NCI-H345 treated with DMSO at 0.1 percent for 48 hours (cell line): ENCODE data around the gene SLC24A4.

Source experiments
- DNase-seq: peaks from one replicate; lab custom pipeline; 2025; ENCODE audit not compliant: unreplicated experiment; lab: John Stamatoyannopoulos, UW

Gene SLC24A4

DNA sequence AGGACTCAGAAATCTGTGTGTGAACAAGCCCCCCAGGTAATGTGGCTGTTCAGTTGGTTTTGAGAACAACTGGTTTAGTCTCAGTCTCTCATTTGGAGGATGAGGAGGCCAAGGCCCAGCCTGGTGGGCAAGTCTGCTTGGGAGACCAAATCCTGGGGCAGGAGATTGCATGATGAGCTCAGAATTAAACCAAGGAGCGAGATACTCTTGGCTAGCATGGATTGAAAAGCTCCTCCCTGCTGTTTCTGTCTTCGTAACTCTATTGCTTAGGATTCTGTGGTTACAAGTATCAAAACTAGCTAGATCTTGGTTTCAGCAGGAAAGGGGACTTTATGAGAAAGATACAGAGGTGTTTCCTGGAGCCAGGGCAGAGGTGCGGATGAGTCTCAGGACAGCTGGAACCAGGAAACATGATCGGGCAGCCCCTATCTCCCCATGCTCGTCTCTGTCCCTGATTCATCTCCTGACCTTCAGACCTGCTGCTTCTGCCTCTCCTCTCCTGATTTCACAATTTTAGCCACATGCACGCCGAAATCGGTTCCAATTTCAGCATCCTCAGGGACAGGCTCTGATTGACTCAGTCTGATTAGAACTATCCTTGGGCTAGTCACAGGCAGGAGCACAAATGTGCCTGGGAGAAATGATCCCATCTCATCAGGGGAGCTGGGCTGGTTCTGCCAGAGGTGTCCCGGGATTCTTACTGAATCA, 150.4 kb downstream of the SLC24A4 start:
- no peak for DNase-seq

DNA sequence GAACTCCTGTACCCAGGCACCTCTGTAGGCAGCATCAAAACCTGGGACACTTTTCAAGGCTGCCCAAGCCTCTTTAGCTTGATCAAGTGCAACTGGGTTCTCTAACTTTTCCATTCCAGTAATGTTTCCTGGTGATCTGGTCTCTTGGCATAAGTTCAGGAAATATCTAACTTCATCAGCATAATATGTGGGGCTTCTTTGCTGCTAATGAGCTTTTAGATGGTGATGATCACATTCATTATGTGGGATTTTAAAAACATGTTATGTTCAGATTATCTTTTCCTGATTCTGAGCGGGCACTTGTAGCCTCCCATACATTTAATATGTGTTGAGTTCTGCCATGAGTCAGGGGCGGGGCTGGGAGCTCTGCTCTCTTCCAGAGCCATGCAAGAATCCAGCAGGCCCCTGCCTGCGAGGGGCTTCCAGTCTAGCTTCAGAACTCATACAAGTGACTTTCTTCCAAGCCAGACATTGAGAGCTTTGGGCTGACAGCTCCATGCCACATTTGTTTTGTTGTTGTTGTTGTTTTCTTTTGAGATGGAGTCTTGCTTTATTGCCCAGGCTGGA, 151.1 kb downstream of the SLC24A4 start:
- no peak for DNase-seq

DNA sequence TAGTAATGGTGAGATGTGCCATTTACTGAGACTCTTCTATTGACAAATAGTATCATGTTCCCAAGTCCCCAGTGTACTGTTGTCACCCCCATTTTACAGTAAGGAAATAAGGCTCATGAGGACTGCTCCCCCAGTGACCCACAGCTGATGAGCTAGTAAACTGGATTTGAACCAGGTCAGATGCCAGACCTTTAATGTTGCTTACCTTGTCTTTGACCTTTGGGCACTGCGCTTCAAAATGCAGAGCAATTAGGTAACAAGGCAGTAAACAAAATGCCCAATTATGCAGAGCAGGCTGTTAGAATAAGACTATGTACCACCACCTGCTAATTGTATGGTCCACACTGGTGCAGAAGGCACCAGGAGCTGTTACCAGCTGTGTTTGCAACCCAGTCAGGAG, 152.1 kb downstream of the SLC24A4 start:
- no peak for DNase-seq

- DNase-seq = no peak
Observed at GRCh38 chr14:92475451-92476187, 152.7 kb downstream of the SLC24A4 start.

DNA sequence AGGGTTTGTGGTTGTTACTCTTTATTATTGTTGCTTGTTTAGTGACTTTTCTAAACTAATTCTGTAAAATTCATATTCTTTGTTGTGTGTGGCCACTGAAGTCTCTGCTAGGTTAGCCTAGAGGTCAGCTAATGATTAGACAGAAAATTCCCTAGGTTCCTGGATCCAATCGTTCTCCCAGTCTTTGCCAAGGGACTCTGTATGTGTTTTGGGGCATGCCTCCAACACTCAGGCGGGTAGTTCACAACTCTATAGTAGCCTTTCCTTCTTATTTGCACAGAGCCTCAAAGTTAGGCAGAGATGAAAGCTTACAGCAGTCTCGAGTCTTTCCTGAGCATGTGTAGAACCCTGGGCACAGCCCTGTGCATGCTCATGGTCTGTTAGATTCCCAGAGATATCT, 157.9 kb downstream of the SLC24A4 start:
- DNase-seq = no peak

DNA sequence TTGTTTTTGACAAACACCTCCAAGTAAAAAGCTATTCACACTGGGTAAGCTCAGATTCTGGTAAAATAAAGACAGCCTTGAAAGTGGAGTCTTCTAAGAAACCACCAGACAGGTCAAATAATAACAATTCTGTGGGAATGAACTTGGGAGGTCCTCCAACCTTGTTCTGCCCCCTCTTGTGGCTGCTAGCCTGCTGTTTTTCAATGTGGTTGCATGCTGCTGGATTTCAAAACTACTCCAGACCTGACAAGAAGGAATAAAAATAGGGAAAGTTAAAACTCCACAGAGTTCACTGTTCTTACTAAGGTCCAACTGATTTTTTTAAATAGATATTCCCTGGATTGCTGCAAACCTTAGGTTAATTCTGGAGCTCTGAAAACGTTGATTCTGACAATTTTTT, 158.4 kb downstream of the SLC24A4 start:
- no peak for DNase-seq

DNA sequence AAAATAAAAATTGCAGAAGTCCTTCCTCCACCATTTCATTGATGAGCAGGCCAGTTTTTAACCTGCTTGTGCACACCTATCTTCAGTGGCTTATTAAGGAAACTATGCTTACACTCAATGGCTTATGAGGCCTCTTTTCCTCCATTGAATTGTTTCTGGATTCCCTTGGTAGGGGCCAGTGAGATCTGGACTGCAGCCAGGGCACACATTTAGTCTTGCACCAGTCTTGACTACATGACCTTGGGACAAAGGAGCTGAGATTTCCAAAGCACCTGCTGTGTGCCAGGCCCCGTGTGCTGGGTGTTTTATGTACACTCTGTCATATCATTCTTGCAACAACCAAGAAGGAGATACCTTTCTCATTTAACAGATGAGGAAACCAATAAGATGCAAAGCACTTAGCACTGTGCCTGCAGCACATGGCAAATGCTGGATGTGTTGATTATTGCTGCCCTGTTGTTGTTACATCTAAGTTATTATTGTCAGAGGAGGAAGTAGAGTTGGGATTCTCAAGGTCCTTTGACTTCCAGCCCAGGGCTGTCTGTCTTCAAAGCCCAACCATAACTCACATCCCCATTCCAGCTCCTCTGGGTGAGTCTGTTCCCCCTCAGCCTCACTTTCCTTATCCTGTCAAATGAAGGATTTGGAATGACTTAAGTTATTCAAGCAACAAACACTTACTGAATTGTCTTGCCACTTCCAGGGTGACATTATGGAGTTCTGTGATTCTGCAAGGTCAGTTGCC, 159.0 kb downstream of the SLC24A4 start:
- DNase-seq = no peak

- no peak for DNase-seq
Observed at GRCh38 chr14:92482621-92483319, 159.8 kb downstream of the SLC24A4 start.

DNA sequence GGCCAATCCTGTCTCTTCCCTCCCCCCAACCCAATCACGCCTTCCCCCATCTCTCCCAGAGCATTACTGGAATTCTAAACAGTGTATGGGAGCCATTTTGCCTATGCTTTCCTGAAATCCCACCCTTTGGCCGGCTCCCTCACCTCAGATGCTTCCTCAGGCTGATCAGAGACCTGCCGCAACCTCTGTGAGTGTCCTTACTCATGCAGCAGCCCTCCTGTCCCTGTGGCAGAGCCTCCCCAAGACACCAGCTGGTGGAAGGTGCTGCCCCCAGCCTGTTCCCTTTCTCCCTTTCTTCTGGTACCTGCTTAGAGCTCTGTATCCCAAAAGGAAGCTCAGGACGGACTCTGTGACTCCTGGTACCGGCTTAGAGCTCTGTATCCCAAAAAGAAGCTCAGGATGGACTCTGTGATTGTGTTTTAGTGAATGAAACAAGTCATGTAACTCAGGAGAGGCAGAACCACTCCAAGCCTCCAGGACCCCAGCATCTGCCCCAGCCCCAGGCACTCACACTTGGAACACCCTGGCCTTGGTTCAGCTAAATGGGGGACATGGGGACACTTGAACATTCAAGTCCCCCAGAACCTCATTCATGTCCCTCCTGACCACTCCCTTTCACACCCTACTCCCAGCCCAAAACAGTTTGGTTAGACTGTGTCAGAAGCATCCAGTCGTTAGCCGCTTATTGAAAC, 161.3 kb downstream of the SLC24A4 start:
- no peak for DNase-seq

GRCh38 chr14:92486881-92487280, 163.9 kb downstream of the SLC24A4 start:
- DNase-seq = no peak

- DNase-seq = no peak
Observed at GRCh38 chr14:92487513-92488133, 164.7 kb downstream of the SLC24A4 start.

GRCh38 chr14:92489394-92490238, 166.7 kb downstream of the SLC24A4 start:
- DNase-seq = no peak

DNA sequence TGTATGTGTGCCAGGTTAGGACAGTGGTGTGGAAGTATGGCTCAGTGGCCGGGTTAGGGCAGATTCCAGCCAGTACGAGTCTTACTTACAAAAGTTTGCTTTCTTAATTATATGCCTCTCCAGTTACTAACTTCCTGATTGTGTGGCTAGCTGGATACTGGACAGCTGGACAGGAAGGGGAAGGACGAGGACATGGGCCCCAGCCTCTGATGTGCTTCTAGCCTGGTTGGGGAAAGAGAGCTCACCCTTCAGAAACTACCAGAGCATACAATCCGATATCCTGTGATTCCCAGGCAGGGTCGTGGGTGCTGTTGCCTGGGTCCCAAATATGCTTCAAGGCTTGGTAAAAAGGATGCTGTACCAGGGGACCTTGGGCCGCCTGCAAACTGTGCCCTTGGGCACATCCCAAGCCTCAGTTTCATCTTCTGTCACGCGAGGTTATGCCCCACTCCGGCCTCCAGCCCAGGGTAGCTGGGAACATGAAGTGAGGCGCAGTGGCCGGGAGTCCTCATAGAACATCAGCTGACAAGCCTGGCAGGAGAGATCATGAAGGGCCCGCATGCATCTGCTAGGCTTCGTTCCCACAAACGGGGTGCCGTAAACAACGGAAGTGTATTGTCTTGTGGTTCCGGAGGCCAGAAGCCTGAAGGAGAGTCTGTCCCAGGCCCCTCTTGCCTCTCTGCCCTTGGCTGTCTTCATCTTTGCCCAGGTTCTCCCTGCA, 167.4 kb downstream of the SLC24A4 start:
- DNase-seq = no peak

DNA sequence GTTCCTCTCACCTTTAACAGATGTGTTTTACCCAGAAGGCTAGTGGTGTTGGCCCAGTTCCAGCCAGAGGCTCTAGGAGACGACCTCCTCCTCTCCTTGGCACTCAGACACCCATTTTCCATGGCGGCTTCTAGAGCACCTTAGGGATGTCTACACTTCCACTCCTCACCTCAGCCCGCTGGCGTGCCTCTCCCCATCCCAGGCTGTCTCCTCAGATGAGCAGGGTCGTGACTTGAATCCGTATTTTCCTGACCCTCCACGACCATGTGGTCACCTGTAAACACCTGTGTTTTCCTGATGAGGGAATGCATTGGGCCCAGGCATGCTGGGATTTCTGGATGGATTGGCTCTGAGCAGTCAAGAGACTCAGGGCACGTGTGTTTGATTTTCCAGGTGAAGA, 168.8 kb downstream of the SLC24A4 start:
- no peak for DNase-seq

- DNase-seq = no peak
Observed at GRCh38 chr14:92492258-92492657, 169.3 kb downstream of the SLC24A4 start.

DNA sequence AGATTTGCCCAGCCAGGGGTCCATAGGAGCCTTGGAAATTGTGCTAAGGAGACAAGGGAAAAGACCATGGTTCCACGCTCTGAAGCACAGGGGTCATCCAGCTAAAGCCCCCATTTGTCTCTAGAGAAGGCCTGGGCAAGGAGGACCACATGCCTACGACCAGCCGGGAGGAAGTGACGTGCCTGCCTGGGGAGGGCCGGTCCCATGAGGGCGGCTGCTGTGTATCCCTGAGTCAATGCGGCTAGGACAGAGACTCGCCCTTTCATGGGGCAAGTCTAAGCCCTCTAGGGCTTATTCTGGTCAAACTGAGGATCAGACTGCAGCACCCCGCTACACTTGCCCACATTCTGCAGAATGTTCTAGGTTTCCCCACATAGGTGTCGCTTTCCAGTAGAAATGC, 170.1 kb downstream of the SLC24A4 start:
- no peak for DNase-seq

- no peak for DNase-seq
Observed at GRCh38 chr14:92493492-92493891, 170.5 kb downstream of the SLC24A4 start.

DNA sequence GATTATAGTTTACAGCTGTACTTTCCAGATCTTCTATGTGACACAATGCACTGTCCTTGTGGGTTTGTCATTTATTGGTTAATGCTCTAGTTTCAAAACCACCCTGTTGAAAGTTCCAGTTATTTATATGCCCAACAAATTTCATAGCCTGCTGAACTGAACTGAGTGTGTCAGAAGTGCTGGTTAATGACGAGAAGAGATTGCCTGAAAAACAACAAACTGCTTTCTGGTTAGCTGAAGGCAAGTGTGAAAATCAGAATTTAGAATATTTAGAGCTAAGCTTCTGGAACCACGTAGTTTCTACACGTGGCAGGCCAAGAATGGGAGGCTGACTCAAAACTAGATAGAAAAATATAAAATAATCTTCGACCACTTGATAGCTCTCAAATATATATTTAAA, 171.5 kb downstream of the SLC24A4 start:
- no peak for DNase-seq
